Transverse colon (tissue), 4 donors: ENCODE data around the gene SOX2. TPM values are rescaled to one million over a fixed set of nuclear protein-coding genes. Genes with fewer than 3 reads are reported as not detected.

Experiments used
- DNase-seq: peaks from one replicate; pipeline ENCODE4 v3.0.0-alpha.2; 2019
- H3K27ac ChIP-seq, 4 donors: fragments of 200-600 bp; sonication (generic); 2 replicates each; pipeline ENCODE4 v1.5.1; 2016 to 2018; ENCODE audit warnings: inconsistent platforms in 4 of 4
- H3K27me3 ChIP-seq: fragments of 200-600 bp; sonication (generic); 2 replicates; pipeline ENCODE4 v1.5.1; 2017; ENCODE audit warnings: inconsistent platforms
- H3K36me3 ChIP-seq, 4 donors: fragments of 200-600 bp; sonication (generic); 2 replicates each; pipeline ENCODE4 v1.5.1; 2017 to 2019; ENCODE audit warnings: inconsistent platforms in 4 of 4
- H3K4me1 ChIP-seq, 4 donors: fragments of 200-600 bp; sonication (generic); 2 replicates each; pipeline ENCODE4 v1.5.1; 2017 to 2020; ENCODE audit warnings: inconsistent platforms in 4 of 4
- H3K4me3 ChIP-seq, 4 donors: fragments of 200-600 bp; sonication (generic); 1 replicate in 1 of 4; 2 replicates in 3 of 4; pipeline versions ENCODE4 v1.5.1 to v1.6.1; 2017 to 2019; ENCODE audit warnings: inconsistent platforms in 4 of 4
- H3K9me3 ChIP-seq, 2 donors: fragments of 200-600 bp; sonication (generic); 2 replicates each; pipeline ENCODE4 v1.5.1; 2017 to 2019; ENCODE audit warnings: inconsistent platforms in 2 of 2
- EP300 ChIP-seq: sonication (generic); formaldehyde crosslinking; IDR thresholded peaks from one replicate; pipeline ENCODE4 v1.6.1; 2017; ENCODE audit warnings: antibody characterized with exemption, low read depth
- POLR2A ChIP-seq: fragments of 450-650 bp; IDR thresholded peaks from one replicate; pipeline ENCODE4 v1.6.1; 2016; ENCODE audit warnings: antibody characterized with exemption, mild to moderate bottlenecking, moderate library complexity
- POLR2AphosphoS5 ChIP-seq, 3 donors: sonication (generic); formaldehyde crosslinking; IDR thresholded peaks; one replicate each; pipeline ENCODE4 v1.6.1; 2016; ENCODE audit warnings: antibody characterized with exemption in 3 of 3
- WGBS, 2 donors: methylation state at CpG; one replicate each; pipeline ENCODE4 v1.1.5; 2018; ENCODE audit warnings: low coverage in 1 of 2; 5-methylcytosine and 5-hydroxymethylcytosine counted together
- in situ Hi-C, 4 donors: fragments of 200-750 bp; cut with MboI; loops; one replicate each; pipeline versions ENCODE4 v1.15.0 to v1.15.1; 2017; ENCODE audit warnings: low sequenced_read_pairs in 3 of 4, low pct_ligation_motif_present in 1 of 4, low pct_unique_long_range_greater_than_20kb in 1 of 4
- intact Hi-C: fragments of 100-400 bp; cut with DNase I; formaldehyde crosslinking; loops from one replicate; pipeline ENCODE4 v1.15.1; 2023; ENCODE audit warnings: low total_unique reads
- total RNA-seq, 4 donors: library from RNA; depleted of rRNA; stranded (reverse); fragments of >200 nt; gene quantifications; one replicate each; pipeline ENCODE4 v1.1.0, GENCODE V29; 2016
- TF ChIP-seq, protein P1 (sequence below), 5 experiments: fragments of 200-600 bp in 3 of 5; fragments of 450-650 bp in 2 of 5; sonication (generic) in 3 of 5; IDR thresholded peaks; 1 replicate in 2 of 5; 2 replicates in 3 of 5; pipeline ENCODE4 v1.5.1; 2016 to 2017; ENCODE audit warnings: antibody characterized with exemption in 5 of 5, inconsistent platforms in 3 of 5, mild to moderate bottlenecking in 2 of 5, moderate library complexity in 1 of 5

Gene SOX2
- total RNA-seq, 4 donors from 2014 or later: 0.60 to 3.2 (median 0.82) TPM; not detected in 1

DNA sequence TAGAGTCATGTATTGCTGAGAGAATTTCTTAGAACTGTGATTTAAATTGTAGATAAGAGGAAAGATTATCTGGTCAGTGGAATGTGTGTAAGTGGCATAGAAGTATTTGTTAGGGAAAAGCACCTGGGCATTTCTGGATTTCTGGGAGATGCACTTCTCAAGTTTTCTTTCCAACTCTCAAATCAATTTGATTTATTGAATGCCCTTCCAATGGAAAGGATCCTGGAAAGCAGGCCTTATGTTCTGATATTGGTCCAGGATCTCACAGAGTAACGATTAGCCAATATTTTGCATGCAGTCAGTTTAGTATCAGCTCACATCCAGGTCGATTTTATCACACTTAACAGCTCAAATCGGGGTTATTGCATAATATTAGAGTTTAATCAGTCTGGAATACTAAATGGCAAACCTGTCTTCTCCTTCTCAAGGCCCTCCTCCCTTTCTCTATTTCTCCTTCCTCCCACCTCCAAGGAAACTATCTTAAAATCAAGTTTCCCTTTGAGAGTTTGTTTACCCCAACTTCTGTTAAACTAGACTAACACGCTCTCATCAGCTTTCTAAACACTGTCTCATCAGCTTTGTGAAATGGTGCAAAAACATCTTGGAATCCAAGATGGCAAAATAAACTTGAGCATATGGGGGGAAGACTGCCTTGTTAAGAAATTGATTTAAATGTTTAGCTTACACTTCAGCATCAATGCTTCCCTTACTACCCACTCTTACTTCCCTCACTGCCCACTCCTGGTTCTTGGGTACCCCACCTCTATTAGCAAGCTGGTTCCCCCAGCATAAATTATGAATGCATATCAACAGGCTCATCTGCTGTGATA lies 9.5 kb downstream of the SOX2 start:
- TF ChIP-seq POLR2A (no peak), POLR2AphosphoS5 (IDR thresholded peaks at IDR 0.05) (no peak)
- TF ChIP-seq, protein P1, sequence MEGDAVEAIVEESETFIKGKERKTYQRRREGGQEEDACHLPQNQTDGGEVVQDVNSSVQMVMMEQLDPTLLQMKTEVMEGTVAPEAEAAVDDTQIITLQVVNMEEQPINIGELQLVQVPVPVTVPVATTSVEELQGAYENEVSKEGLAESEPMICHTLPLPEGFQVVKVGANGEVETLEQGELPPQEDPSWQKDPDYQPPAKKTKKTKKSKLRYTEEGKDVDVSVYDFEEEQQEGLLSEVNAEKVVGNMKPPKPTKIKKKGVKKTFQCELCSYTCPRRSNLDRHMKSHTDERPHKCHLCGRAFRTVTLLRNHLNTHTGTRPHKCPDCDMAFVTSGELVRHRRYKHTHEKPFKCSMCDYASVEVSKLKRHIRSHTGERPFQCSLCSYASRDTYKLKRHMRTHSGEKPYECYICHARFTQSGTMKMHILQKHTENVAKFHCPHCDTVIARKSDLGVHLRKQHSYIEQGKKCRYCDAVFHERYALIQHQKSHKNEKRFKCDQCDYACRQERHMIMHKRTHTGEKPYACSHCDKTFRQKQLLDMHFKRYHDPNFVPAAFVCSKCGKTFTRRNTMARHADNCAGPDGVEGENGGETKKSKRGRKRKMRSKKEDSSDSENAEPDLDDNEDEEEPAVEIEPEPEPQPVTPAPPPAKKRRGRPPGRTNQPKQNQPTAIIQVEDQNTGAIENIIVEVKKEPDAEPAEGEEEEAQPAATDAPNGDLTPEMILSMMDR (IDR thresholded peaks at IDR 0.05): no peak
- intact Hi-C loops (no loop called here), in situ Hi-C loops (loop anchor here in 3 of 4 donors (25.0 kb wide), 2 partner anchors 541 to 966 kb away; no protein-coding TSS in a partner anchor)
- DNase-seq: no peak
- no peaks in the 10 kb centered on the region for H3K9me3 ChIP-seq
- H3K4me3 ChIP-seq: no peak overlapping the region
- no peak overlapping the region for H3K27ac ChIP-seq
- peaks cover 0 to 5% (median 1%) of the 10 kb centered on the region in 4 donors for H3K4me1 ChIP-seq
- WGBS, 2 donors: 15 to 42% methylated on average over 4 of the region's 4 CpGs
- no peaks in the 10 kb centered on the region for H3K36me3 ChIP-seq
- peaks cover 100% of the 10 kb centered on the region for H3K27me3 ChIP-seq

DNA sequence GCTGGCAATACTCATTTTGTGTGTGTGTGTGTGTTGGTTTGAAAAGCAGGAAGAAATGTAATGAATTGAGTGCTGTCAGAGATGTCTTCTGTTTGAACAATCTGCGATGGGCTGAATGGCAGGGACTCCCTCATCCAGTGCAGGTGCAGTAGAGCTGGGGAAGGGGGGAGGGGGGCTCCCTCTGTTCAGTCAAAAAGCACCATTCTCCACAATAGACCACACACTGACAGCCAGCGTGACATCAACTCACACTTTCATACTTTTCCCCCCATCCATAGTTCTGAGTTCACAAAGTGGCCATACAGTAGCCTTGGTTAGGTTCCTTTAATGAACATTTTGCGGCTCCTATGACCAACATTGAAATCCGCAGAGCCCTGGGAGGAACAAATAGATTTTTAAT lies 10.4 kb downstream of the SOX2 start:
- in situ Hi-C loops: loop anchor here in 3 of 4 donors (25.0 kb wide), 2 partner anchors 540 to 965 kb away; no protein-coding TSS in a partner anchor
- H3K27me3 ChIP-seq: peaks cover 100% of the 10 kb centered on the region

DNA sequence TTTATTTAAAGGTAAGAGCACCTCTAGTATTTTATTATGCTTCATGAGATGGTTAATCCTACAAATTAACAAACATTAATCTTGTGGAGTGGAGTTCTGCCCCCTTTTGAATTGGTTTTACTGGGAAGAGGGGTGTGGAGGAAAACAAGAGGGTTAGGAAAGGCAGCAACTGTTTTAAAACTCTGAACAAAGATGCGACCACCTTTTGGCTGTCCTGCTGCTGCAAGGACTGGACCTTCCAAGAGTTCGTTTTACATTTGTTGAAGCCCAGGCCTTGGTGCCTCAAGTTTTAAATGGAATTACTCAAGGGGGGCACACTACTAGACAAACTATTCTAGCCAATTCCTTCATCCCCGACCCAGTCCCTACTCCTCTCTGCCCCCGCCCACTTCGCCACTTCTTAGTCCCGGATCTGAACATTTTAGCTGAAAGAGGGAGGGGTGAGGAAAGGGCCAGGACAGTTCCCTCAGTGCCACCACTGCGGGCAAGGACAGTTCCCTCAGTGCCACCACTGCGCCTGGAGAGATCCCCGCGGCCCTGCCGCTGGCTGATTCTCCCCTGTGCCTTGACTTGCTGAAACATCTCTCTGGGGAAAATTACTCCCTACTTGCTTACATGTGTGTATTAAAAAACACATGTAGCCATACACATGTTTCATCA lies 11.2 kb downstream of the SOX2 start:
- H3K4me3 ChIP-seq: no peak overlapping the region
- no peak overlapping the region for H3K27ac ChIP-seq
- in situ Hi-C loops (loop anchor here in 3 of 4 donors (25.0 kb wide), 2 partner anchors 539 to 964 kb away; no protein-coding TSS in a partner anchor), intact Hi-C loops (no loop called here)
- peaks cover 0 to 20% (median 14%) of the 10 kb centered on the region in 4 donors for H3K4me1 ChIP-seq
- peaks cover 100% of the 10 kb centered on the region for H3K27me3 ChIP-seq
- no peak for DNase-seq
- WGBS, 2 donors: 10 to 32% methylated on average over 2 to 11 of the region's 11 CpGs
- no peaks in the 10 kb centered on the region for H3K36me3 ChIP-seq
- no peaks in the 10 kb centered on the region for H3K9me3 ChIP-seq
- no peak for TF ChIP-seq EP300
- TF ChIP-seq POLR2A: no peak
- no peak for TF ChIP-seq POLR2AphosphoS5 (IDR thresholded peaks at IDR 0.05)
- TF ChIP-seq, protein P1 (IDR thresholded peaks at IDR 0.05): no peak

More for the DNA sequence above, 10.4 kb downstream of the SOX2 start:
- intact Hi-C loops: no loop called here
- 6 to 21% methylated on average over 4 of the region's 4 CpGs for WGBS, 2 donors
- Histone ChIP-seq H3K4me3 (no peak overlapping the region), H3K27ac (no peak overlapping the region), H3K4me1 (peaks cover 0 to 13% (median 8%) of the 10 kb centered on the region in 4 donors), H3K9me3 (no peaks in the 10 kb centered on the region), H3K36me3 (no peaks in the 10 kb centered on the region)
- DNase-seq: no peak
- no peak for TF ChIP-seq POLR2A
- TF ChIP-seq POLR2AphosphoS5 (IDR thresholded peaks at IDR 0.05): no peak
- TF ChIP-seq, protein P1 (IDR thresholded peaks at IDR 0.05): no peak
- no peak for TF ChIP-seq EP300

DNA sequence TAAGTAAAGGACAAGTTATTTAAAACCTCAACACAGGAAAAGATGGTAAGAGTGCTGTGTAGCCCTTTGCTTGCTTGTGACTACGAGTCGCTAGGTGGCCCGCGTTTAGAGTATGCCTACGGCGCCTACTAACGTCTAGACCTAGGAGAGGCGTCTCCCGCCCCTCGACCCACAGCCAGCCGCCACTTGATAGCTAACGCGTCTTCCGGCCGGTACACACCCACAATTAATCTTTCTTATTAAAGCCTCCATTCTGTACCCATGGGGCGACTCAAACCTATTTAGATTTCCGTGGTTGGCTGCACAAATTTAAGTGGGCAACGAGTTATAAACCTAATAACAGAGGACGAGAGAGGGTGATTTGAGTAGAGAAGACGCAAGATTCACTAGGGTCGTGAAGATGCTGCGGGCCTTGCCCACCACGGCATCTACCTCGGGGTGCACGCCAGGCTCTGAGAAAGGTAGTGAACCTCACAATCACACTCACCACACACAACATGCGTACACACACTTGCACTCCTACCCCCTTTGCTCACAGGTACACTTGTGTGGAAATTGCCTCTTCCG lies 12.0 kb downstream of the SOX2 start:
- Histone ChIP-seq H3K27ac (no peak overlapping the region), H3K27me3 (peaks cover 100% of the 10 kb centered on the region), H3K4me1 (peaks cover 0 to 22% (median 15%) of the 10 kb centered on the region in 4 donors), H3K4me3 (no peak overlapping the region), H3K36me3 (no peaks in the 10 kb centered on the region), H3K9me3 (no peaks in the 10 kb centered on the region)
- 10 to 19% methylated on average over 17 to 27 of the region's 27 CpGs for WGBS, 2 donors
- DNase-seq: no peak
- in situ Hi-C loops: loop anchor here in 3 of 4 donors (25.0 kb wide), 2 partner anchors 539 to 964 kb away; no protein-coding TSS in a partner anchor
- TF ChIP-seq EP300 (no peak), POLR2AphosphoS5 (IDR thresholded peaks at IDR 0.05) (no peak), POLR2A (no peak)
- TF ChIP-seq, protein P1 (IDR thresholded peaks at IDR 0.05): no peak
- intact Hi-C loops: no loop called here
